PC-9 (cell line): ENCODE results near the gene AUTS2. TPM values are rescaled to one million over a fixed set of nuclear protein-coding genes. Genes with fewer than 3 reads are reported as not detected.

Experiments
- BruUV-seq: library from RNA; stranded (reverse); fragments of 400-500 nt; replicated peaks from 2 replicates; lab custom pipeline; 2021; lab: Mats Ljungman, UMichigan
- CTCF ChIA-PET: fragments of 300-600 bp; sonication (Branson Sonifier 250); formaldehyde crosslinking; loops from one replicate; lab custom pipeline; 2022; ENCODE audit warnings: antibody characterized with exemption; lab: Charles Lee
- POLR2A ChIA-PET: fragments of 300-600 bp; sonication (Branson Sonifier 250); formaldehyde crosslinking; loops from one replicate; lab custom pipeline; 2022; ENCODE audit warnings: antibody characterized with exemption; ENCODE audit not compliant: unreplicated experiment; lab: Charles Lee
- DNase-seq, 2 experiments: peaks; one replicate each; pipeline versions ENCODE4 v3.0.0 to v3.0.0-alpha.2; 2015 to 2022; ENCODE audit warnings: mixed read lengths in 1 of 2
- H2AFZ ChIP-seq: fragments of 200-600 bp; sonication (generic); 2 replicates; pipeline ENCODE4 v1.8.1; 2017; ENCODE audit warnings: antibody characterized with exemption
- H3F3A ChIP-seq: fragments of 200-600 bp; sonication (generic); 2 replicates; pipeline ENCODE4 v1.8.1; 2017; ENCODE audit warnings: antibody characterized with exemption, mild to moderate bottlenecking, low read depth; ENCODE audit not compliant: insufficient read depth
- H3K27ac ChIP-seq: fragments of 200-600 bp; sonication (generic); 2 replicates; pipeline ENCODE4 v1.6.1; 2016; ENCODE audit warnings: mixed run types
- H3K27me3 ChIP-seq: fragments of 200-600 bp; sonication (generic); 2 replicates; pipeline ENCODE4 v1.6.1; 2016; ENCODE audit warnings: low read depth, mixed run types; ENCODE audit not compliant: insufficient read depth
- H3K36me3 ChIP-seq: fragments of 200-600 bp; sonication (generic); 2 replicates; pipeline ENCODE4 v1.6.1; 2016; ENCODE audit warnings: low read depth, mixed run types
- H3K4me1 ChIP-seq: fragments of 200-600 bp; sonication (generic); replicated peaks from 2 replicates; pipeline ENCODE4 v1.6.1; 2016; ENCODE audit warnings: mixed run types; ENCODE audit not compliant: insufficient read depth
- H3K4me2 ChIP-seq: fragments of 200-600 bp; sonication (generic); 2 replicates; pipeline ENCODE4 v1.6.1; 2017; ENCODE audit warnings: mixed run types
- H3K4me3 ChIP-seq: fragments of 200-600 bp; sonication (generic); 2 replicates; pipeline ENCODE4 v1.6.1; 2016; ENCODE audit warnings: mixed run types
- H3K79me2 ChIP-seq: fragments of 200-600 bp; sonication (generic); 2 replicates; pipeline ENCODE4 v1.6.1; 2017; ENCODE audit warnings: low read depth, mixed run types
- H3K9me2 ChIP-seq: fragments of 200-600 bp; sonication (generic); 2 replicates; pipeline ENCODE4 v1.8.1; 2017; ENCODE audit warnings: mild to moderate bottlenecking; ENCODE audit not compliant: insufficient read depth
- H3K9me3 ChIP-seq: fragments of 200-600 bp; sonication (generic); 2 replicates; pipeline ENCODE4 v1.8.1; 2016; ENCODE audit warnings: low read depth; ENCODE audit not compliant: insufficient read depth
- H4K20me1 ChIP-seq: fragments of 200-600 bp; sonication (generic); 2 replicates; pipeline ENCODE4 v1.8.1; 2017; ENCODE audit not compliant: insufficient read depth
- CTCF ChIP-seq: fragments of 200-600 bp; sonication (generic); conservative IDR thresholded peaks from 2 replicates; pipeline ENCODE4 v1.6.1; 2017; ENCODE audit warnings: mixed run types, antibody characterized with exemption, mild to moderate bottlenecking, moderate library complexity
- EZH2 ChIP-seq: fragments of 200-600 bp; sonication (generic); IDR thresholded peaks from 2 replicates; pipeline ENCODE4 v1.8.0; 2017; ENCODE audit warnings: antibody characterized with exemption, low read depth
- intact Hi-C: fragments of 100-400 bp; cut with micrococcal nuclease; formaldehyde crosslinking; loops from one replicate; pipeline ENCODE4 v1.10.0; 2022; ENCODE audit not compliant: unreplicated experiment
- total RNA-seq: library from RNA; stranded (reverse); gene quantifications from 2 replicates; pipeline ENCODE4 v1.2.3, GENCODE V29; 2021

The AUTS2 gene
- total RNA-seq, 1 experiment from 2014 or later, result not detected

GRCh38 chr7:70154521-70155180, 556.4 kb downstream of the AUTS2 start:
- no peak overlapping the region for H2AFZ ChIP-seq
- CTCF ChIA-PET, result no interaction called here

GRCh38 chr7:70156057-70156456, 557.8 kb downstream of the AUTS2 start:
- Histone ChIP-seq H3K9me3 (no peaks in the 10 kb centered on the region), H3K79me2 (no peaks in the 10 kb centered on the region), H3K9me2 (no peaks in the 10 kb centered on the region), H3K4me2 (no peak overlapping the region), H3F3A (no peaks in the 10 kb centered on the region), H3K4me3 (no peak overlapping the region), H3K4me1 (no peaks in the 10 kb centered on the region), H3K36me3 (no peaks in the 10 kb centered on the region), H3K27me3 (0 out of 2 replicates have a peak, but pooled peaks cover 3% of the 10 kb centered on the region), H4K20me1 (no peaks in the 10 kb centered on the region; the same call in 1 of the 2 replicates), H3K27ac (no peak overlapping the region), H2AFZ (no peak overlapping the region)
- ChIA-PET CTCF (no interaction called here), POLR2A (no interaction called here)
- no peak for TF ChIP-seq CTCF
- TF ChIP-seq EZH2, result no peak
- intact Hi-C loops, result no loop called here
- no TSS peak for BruUV-seq
- DNase-seq, result no peak

More at GRCh38 chr7:70154521-70155180, 556.4 kb downstream of the AUTS2 start:
- no peak overlapping the region for H3K4me2 ChIP-seq
- H3K9me2 ChIP-seq, result no peaks in the 10 kb centered on the region
- no peak overlapping the region for H3K27ac ChIP-seq
- intact Hi-C loops, result no loop called here
- H3K79me2 ChIP-seq, result no peaks in the 10 kb centered on the region
- no TSS peak for BruUV-seq
- no peaks in the 10 kb centered on the region for H3K4me1 ChIP-seq
- no peaks in the 10 kb centered on the region for H3K36me3 ChIP-seq
- no peak overlapping the region for H3K4me3 ChIP-seq
- no peaks in the 10 kb centered on the region for H3F3A ChIP-seq
- H3K27me3 ChIP-seq, result 0 out of 2 replicates have a peak, but pooled peaks cover 3% of the 10 kb centered on the region
- H4K20me1 ChIP-seq, result no peaks in the 10 kb centered on the region; the same call in 1 of the 2 replicates
- no peaks in the 10 kb centered on the region for H3K9me3 ChIP-seq
- POLR2A ChIA-PET, result no interaction called here
- TF ChIP-seq EZH2 (no peak), CTCF (no peak)
- DNase-seq, result no peak

- no peak overlapping the region for H2AFZ ChIP-seq
- H3K4me2 ChIP-seq, result no peak overlapping the region
- no peak for TF ChIP-seq CTCF
- no peak for TF ChIP-seq EZH2
- H3K27me3 ChIP-seq, result 0 out of 2 replicates have a peak, but pooled peaks cover 3% of the 10 kb centered on the region
- ChIA-PET POLR2A (interaction anchor here (0.6 kb wide), 1 partner anchor 128 kb away, joined by 8 read pairs; no protein-coding TSS in a partner anchor), CTCF (no interaction called here)
- intact Hi-C loops, result no loop called here
- no peak for DNase-seq
- H3K36me3 ChIP-seq, result no peaks in the 10 kb centered on the region
- no peaks in the 10 kb centered on the region for H3K79me2 ChIP-seq
- H3K9me2 ChIP-seq, result no peaks in the 10 kb centered on the region
- H3K4me3 ChIP-seq, result no peak overlapping the region
- no peak overlapping the region for H3K27ac ChIP-seq
- H3F3A ChIP-seq, result no peaks in the 10 kb centered on the region
- no peaks in the 10 kb centered on the region for H3K9me3 ChIP-seq
- no peaks in the 10 kb centered on the region for H3K4me1 ChIP-seq
- H4K20me1 ChIP-seq, result no peaks in the 10 kb centered on the region
- BruUV-seq, result no TSS peak
Observed at GRCh38 chr7:70159121-70159520, 560.8 kb downstream of the AUTS2 start.
